ENCODE data around the gene ZNF708. TPM values are rescaled to one million over a fixed set of nuclear protein-coding genes. Genes with fewer than 3 reads are reported as not detected.

The ZNF708 gene
- total and polyA plus RNA-seq, 9 of the 15 experiments (the other 6 are each of a cell fraction or from before 2014, with no cell fraction given): 2.9 to 11.9 (median 6.7) TPM

DNA sequence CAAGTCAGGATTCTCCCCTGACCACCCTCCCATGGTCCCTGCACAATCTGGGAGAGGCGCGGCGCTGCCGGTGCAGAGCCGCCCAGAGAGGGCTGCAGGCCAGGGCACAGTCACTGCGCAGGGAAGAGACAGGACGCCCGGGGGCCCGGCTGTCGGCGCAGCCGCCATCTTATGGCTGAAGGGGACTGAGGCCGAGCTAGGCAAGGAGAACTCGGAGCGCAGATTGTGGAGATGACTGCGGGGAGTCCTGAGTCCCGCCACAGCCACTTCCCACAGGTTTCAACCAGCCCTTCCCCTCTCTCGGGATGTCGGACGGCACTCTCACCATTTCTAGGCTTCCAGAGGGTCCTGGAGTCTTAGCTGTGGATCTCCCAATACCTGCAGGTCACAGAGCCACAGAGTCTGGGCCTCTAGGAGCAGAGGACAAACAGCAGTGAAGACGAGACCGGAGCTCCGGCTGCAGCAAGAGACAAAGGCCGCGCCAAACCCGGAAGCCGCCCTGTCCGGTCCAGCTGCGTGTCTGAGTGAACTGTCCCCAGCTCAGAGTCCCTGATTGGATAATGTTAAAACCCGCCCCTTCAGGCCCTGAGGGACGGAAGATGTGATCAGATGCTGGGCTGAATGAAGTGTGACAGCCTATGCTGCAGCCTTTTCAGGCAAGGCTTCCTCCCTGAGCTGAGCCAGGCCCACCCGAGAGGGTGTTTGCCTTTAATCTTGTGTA, at the start of gene ZNF708 (continued):
- TF ChIP-seq ZBTB33 (CRISPR knock-in tag; IDR thresholded peaks at IDR 0.05) (no peak), CREB5 (CRISPR knock-in tag; IDR thresholded peaks at IDR 0.05) (no peak), PURB (CRISPR knock-in tag; IDR thresholded peaks at IDR 0.05; ENCODE audit: low read depth) (no peak), ZFX (CRISPR knock-in tag; IDR thresholded peaks at IDR 0.05) (peak; percentile 89), BMI1 (IDR thresholded peaks at IDR 0.05; ENCODE audit: low read length) (no peak), ZNF12 (CRISPR knock-in tag; IDR thresholded peaks at IDR 0.05) (no peak), CHD7 (IDR thresholded peaks at IDR 0.05; ENCODE audit: low read depth, low read length) (no peak)
- TF ChIP-seq, protein P1, sequence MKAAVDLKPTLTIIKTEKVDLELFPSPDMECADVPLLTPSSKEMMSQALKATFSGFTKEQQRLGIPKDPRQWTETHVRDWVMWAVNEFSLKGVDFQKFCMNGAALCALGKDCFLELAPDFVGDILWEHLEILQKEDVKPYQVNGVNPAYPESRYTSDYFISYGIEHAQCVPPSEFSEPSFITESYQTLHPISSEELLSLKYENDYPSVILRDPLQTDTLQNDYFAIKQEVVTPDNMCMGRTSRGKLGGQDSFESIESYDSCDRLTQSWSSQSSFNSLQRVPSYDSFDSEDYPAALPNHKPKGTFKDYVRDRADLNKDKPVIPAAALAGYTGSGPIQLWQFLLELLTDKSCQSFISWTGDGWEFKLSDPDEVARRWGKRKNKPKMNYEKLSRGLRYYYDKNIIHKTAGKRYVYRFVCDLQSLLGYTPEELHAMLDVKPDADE (conservative IDR thresholded peaks at IDR 0.05; ENCODE audit: control insufficient read depth, low read depth, low read length): 0 out of 2 replicates have a peak, but pooled peaks have one; percentile 43
- TF ChIP-seq, protein P2, sequence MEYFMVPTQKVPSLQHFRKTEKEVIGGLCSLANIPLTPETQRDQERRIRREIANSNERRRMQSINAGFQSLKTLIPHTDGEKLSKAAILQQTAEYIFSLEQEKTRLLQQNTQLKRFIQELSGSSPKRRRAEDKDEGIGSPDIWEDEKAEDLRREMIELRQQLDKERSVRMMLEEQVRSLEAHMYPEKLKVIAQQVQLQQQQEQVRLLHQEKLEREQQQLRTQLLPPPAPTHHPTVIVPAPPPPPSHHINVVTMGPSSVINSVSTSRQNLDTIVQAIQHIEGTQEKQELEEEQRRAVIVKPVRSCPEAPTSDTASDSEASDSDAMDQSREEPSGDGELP (CRISPR knock-in tag; IDR thresholded peaks at IDR 0.05; ENCODE audit: borderline replicate concordance): peak; percentile 88

Data from K562 (cell line).